NCI-H748 (cell line): ENCODE results near the gene ACCS.

Experiments
- DNase-seq: peaks from one replicate; lab custom pipeline; 2025; ENCODE audit not compliant: unreplicated experiment; lab: John Stamatoyannopoulos, UW

ACCS gene, protein sequence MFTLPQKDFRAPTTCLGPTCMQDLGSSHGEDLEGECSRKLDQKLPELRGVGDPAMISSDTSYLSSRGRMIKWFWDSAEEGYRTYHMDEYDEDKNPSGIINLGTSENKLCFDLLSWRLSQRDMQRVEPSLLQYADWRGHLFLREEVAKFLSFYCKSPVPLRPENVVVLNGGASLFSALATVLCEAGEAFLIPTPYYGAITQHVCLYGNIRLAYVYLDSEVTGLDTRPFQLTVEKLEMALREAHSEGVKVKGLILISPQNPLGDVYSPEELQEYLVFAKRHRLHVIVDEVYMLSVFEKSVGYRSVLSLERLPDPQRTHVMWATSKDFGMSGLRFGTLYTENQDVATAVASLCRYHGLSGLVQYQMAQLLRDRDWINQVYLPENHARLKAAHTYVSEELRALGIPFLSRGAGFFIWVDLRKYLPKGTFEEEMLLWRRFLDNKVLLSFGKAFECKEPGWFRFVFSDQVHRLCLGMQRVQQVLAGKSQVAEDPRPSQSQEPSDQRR

DNA sequence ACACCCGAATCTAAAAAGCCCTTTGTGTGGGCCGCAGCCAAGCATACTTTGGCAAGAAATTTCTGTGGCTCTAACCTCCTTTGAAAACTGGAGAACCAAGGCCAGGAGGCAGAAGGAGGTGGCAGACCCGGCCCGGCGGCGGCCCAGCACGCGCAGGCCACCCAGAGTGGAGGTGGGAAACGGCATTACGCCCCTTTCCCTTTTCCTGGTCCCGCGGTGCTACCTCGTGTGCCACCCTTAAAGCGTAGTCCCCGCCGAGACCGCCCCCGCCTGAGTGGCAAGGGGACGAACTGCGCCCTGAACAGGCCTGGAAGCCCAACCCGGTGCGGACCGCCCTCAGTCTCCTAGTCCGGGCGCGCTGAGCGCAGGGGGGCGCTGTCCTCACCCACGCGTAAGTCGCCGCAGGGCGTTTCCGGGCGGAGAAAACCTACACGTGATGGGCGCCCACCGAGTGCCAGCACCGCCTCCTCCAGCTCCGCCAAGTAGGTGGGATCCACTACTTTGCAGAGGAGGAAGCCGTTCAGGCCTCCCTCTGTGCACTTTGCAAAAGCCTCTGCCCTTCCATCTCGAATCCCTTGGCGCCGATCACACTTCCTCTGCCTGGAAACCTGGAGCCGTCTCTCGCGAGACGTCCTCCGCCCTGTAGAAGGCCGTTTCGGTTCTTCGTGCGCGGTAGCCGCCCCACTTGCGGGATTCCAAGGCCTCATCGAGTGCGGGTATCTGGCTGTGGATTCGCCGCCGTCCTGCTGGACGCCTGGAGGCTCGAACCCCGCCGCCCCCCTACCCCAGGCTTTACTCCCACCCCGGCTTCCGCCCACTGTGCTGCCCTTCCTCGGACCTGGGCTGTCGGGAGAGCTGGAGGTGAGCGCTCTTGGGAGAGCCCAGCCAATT, at the start of gene ACCS:
Gene ACCS (plus strand): TSS at position 430 of the 891 bp plus-strand sequence. CDS start 1,358 bp downstream, outside the sequence.
- DNase-seq = peak; percentile 92

DNA sequence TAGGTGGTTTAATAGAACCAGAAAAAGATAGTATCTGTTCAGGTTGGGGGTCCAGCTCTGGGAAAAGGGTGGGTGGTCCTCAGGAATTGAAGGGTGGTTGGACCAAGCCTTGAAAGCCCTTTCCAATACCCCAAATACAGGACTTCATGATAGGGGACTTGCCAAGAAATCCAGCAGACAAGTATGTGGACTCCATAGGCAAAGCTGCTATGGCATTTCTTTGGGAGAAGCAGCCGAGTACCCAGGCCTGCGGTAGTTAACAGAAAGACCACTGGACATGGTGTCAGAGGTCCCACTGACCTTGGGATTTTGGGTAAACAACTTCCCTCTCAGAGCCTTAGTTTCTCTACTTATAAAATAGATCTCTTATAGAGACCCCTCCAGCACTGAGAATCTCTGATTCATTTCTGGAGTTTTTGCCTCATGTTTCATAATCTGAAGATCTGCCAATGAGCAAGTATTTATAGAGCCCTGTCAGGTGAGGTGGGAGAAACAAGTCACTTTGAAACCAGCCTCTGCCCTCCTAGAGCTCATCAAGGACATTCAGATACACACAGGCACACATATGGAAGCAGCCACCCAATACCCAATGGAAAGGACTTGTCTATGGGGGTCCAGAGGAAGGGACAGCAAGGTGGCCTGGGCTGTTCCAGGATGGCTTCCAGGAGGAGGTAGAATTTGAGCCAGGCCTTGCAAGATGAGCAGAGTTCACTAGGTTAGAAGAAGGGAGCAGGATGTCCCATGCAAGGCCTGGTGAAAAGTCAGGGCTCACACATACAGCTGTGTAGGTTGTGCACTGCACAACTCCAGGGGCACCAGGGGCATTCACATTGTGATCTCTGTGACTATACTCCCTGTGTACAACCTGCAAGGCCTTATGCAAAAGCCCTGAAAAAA, 49.3 kb upstream of the ACCS start:
- no peak for DNase-seq

GRCh38 chr11:44017443-44018126, 48.5 kb upstream of the ACCS start:
- no peak for DNase-seq

- no peak for DNase-seq
Measured at GRCh38 chr11:44018127-44018521, 47.9 kb upstream of the ACCS start.

DNA sequence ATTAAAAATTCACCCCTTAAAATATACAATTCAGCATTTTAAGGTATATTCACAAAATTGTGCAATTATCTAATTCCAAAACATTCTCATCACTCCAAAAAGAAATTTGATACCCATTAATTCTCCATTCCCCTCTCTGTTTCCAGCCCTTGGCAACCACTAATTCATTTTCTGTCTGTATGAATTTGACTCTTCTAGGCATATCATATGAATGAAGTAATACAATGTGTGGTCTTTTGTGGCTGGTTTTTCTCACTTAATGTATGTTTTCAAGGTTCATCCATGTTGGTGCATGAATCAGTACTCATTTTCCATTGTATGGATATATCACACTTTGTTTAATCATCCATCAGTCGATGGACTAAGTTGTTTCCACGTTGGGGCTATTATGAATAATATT, 47.2 kb upstream of the ACCS start:
- no peak for DNase-seq

- no peak for DNase-seq
Measured at GRCh38 chr11:44024977-44025376, 41.1 kb upstream of the ACCS start.

GRCh38 chr11:44025727-44026126, 40.3 kb upstream of the ACCS start:
- no peak for DNase-seq

DNA sequence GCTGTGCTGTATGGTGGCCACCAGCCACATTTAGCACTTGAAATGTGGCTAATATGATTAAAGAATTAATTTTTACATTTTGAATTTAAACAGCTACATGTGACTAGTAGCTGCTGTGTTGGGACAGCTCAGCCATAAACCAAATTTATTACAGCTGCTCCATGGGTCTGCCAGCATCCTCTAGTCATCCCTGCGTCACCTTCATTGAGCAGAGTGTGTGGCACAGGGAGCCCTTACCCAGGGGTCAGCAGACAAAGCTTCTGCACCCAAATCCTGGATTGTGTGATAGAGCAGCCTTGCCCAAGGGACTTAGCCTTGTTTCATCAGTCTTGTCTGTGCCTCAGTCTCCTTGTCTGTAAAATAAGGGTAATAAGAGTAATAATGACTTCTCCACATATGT, 37.7 kb upstream of the ACCS start:
- DNase-seq = no peak

DNA sequence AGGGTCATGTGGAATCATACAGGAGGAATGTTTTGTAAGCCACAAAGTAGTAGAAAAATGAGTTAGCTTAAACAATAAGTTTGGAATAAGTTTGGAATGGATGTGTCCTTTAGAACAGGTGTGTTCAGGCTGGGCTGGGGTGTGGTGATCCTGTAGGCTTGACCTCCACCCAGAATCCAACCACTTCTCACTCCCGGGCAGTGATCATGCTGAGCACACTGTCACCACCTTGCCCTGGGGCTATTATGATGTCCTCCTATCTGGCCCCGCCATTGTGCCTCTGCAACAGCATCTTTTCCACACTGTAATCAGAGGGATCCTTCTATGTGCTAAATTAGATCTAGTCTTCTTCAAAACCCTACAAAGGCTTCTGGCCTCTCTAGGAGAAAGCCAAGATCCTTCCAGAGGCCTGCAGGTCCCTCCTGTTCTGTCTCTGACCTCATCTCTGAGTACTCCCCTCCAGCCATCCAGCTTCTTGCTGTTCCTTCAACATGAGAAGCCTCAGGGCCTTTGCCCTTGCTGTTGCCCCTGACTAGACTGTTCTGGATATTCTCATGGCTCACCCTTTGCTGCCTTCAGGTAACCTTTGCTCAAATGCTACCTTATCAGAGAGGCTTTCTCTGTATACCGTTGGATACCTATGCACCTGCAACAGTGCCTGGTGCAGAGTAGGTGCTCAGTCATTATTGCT, 37.1 kb upstream of the ACCS start:
- no peak for DNase-seq

GRCh38 chr11:44029507-44029845, 36.6 kb upstream of the ACCS start:
- no peak for DNase-seq

GRCh38 chr11:44029977-44030911, 35.8 kb upstream of the ACCS start:
- no peak for DNase-seq

DNA sequence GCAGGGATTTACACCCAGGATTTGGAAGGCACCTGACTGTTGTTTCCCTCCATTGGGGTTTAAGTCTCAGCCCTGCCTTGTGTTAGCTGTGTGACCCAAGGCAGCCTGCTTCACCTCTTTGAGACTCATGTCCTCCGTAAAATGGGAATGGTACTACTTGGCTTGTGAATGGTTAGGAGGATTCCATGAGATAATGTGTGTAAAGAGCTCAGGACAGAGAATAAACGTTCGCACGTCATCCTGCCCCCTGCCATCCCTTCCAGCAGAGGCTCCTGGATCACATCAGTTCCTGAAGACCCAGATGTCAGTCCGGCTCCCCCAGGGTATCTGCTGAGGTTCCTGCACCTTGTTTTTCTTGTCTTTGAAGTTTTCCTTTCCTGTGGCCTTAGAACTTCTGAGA, 35.1 kb upstream of the ACCS start:
- DNase-seq = no peak

- no peak for DNase-seq
Measured at GRCh38 chr11:44031549-44031948, 34.5 kb upstream of the ACCS start.

- no peak for DNase-seq
Measured at GRCh38 chr11:44032299-44033085, 33.6 kb upstream of the ACCS start.

DNA sequence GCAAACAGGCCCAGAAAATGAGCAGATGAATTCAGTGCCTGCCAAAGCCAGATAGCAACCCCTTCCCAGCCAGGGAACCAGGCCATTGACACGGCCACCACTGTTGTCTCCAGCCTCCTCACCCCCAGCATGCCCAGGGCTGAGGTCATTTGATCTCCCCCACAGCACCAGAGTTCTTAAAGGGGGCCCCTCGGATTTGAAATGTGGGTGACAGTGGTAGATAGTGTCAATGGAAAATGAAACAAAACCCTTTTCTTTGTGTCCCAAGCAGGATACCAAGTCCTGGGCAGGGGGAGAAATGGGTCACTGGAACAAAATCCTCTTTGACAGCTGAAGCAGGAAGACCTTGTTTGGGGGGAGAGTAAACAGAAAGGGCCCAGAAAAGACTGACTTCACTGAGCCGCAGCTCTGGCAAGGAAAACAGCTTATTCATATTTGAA, 32.6 kb upstream of the ACCS start:
- no peak for DNase-seq

DNA sequence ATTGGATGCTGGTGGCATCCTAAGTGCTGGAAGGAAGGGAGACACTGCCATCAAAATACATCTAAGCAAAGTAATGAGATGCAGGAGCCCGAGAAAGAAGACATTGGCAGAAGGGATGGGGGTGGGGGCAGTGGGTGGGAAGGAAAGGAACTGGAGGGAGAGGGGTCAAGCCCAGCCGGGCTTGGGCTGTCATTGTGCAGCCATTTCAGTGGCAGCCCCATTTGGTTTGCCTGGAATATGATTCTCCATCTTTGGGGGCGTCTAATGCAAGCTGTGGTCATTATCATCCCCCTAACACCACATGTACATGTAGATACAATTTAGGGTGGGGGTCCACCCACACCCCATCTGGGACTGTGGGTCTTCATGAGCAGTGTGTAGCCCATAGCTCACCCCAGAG, 32.2 kb upstream of the ACCS start:
- no peak for DNase-seq

- no peak for DNase-seq
Measured at GRCh38 chr11:44034639-44035038, 31.4 kb upstream of the ACCS start.
